Smooth muscle cell (in vitro differentiated cells): ENCODE results near the gene DAB1. TPM values are rescaled to one million over a fixed set of nuclear protein-coding genes. Genes with fewer than 3 reads are reported as not detected.

Experiments
- DNase-seq: peaks from one replicate; lab custom pipeline; 2025; ENCODE audit not compliant: unreplicated experiment; lab: John Stamatoyannopoulos, UW
- H2AFZ ChIP-seq: fragments of 200-600 bp; sonication (generic); 2 replicates; pipeline ENCODE4 v1.6.0; 2016; ENCODE audit warnings: antibody characterized with exemption, low read depth, mild to moderate bottlenecking
- H3F3A ChIP-seq: fragments of 200-600 bp; sonication (generic); 2 replicates; pipeline ENCODE4 v1.6.0; 2017; ENCODE audit warnings: antibody characterized with exemption, low read depth
- H3K27ac ChIP-seq: fragments of 200-600 bp; sonication (generic); 2 replicates; pipeline ENCODE4 v1.5.1; 2016; ENCODE audit warnings: low read depth, mild to moderate bottlenecking
- H3K27me3 ChIP-seq: fragments of 200-600 bp; sonication (generic); 2 replicates; pipeline ENCODE4 v1.6.1; 2016; ENCODE audit warnings: low read depth, mild to moderate bottlenecking
- H3K36me3 ChIP-seq: fragments of 200-600 bp; sonication (generic); 2 replicates; pipeline ENCODE4 v1.5.1; 2016; ENCODE audit warnings: low read depth
- H3K4me1 ChIP-seq: fragments of 200-600 bp; sonication (generic); 2 replicates; pipeline ENCODE4 v1.5.1; 2016; ENCODE audit warnings: low read depth
- H3K4me2 ChIP-seq: fragments of 200-600 bp; sonication (generic); 2 replicates; pipeline ENCODE4 v1.6.0; 2016; ENCODE audit warnings: mild to moderate bottlenecking
- H3K4me3 ChIP-seq: fragments of 200-600 bp; sonication (generic); 2 replicates; pipeline ENCODE4 v1.5.1; 2016; ENCODE audit warnings: mild to moderate bottlenecking
- H3K79me2 ChIP-seq: fragments of 200-600 bp; sonication (generic); 2 replicates; pipeline ENCODE4 v1.6.0; 2016; ENCODE audit warnings: low read depth, mild to moderate bottlenecking
- H3K9ac ChIP-seq: fragments of 200-600 bp; sonication (generic); 2 replicates; pipeline ENCODE4 v1.6.0; 2016; ENCODE audit warnings: low read depth
- H3K9me3 ChIP-seq: fragments of 200-600 bp; sonication (generic); replicated peaks from 2 replicates; pipeline ENCODE4 v1.5.1; 2016; ENCODE audit warnings: low read depth
- H4K20me1 ChIP-seq: fragments of 200-600 bp; sonication (generic); 2 replicates; pipeline ENCODE4 v1.6.0; 2016; ENCODE audit warnings: low read depth
- WGBS: methylation state at CpG from one replicate; pipeline ENCODE4 v1.1.7; 2016; ENCODE audit warnings: low lambda C conversion rate; 5-methylcytosine and 5-hydroxymethylcytosine counted together
- polyA plus RNA-seq: library from polyadenylated mRNA; unstranded; fragments of >200 nt; fragmentation: Nextera tagmentation; extraction: Ambion mirVana; gene quantifications from 2 replicates; pipeline ENCODE4 v1.2.1, GENCODE V29; 2016
- total RNA-seq: library from RNA; depleted of rRNA; stranded (reverse); fragments of >200 nt; gene quantifications from 2 replicates; pipeline ENCODE4 v1.2.3, GENCODE V29; 2014
- TF ChIP-seq, protein P1 (sequence below): fragments of 200-600 bp; sonication (generic); IDR thresholded peaks from 2 replicates; pipeline ENCODE4 v1.5.1; 2017; ENCODE audit warnings: borderline replicate concordance, mild to moderate bottlenecking, antibody characterized with exemption; ENCODE audit not compliant: insufficient read depth, poor library complexity, severe bottlenecking

DAB1 gene
- total and polyA plus RNA-seq, 2 experiments from 2014 or later = 0.22 to 0.30 TPM

- no peak overlapping the region for H3K4me2 ChIP-seq
- no peaks in the 10 kb centered on the region for H4K20me1 ChIP-seq
- no peak for DNase-seq
- no peak overlapping the region for H2AFZ ChIP-seq
- H3K36me3 ChIP-seq = no peaks in the 10 kb centered on the region
- no peaks in the 10 kb centered on the region for H3K4me1 ChIP-seq
- 61% methylated on average over 2 of the region's 2 CpGs for WGBS
- H3K9me3 ChIP-seq = no peaks in the 10 kb centered on the region
- no peak overlapping the region for H3K9ac ChIP-seq
- H3K4me3 ChIP-seq = no peak overlapping the region
- TF ChIP-seq, protein P1, sequence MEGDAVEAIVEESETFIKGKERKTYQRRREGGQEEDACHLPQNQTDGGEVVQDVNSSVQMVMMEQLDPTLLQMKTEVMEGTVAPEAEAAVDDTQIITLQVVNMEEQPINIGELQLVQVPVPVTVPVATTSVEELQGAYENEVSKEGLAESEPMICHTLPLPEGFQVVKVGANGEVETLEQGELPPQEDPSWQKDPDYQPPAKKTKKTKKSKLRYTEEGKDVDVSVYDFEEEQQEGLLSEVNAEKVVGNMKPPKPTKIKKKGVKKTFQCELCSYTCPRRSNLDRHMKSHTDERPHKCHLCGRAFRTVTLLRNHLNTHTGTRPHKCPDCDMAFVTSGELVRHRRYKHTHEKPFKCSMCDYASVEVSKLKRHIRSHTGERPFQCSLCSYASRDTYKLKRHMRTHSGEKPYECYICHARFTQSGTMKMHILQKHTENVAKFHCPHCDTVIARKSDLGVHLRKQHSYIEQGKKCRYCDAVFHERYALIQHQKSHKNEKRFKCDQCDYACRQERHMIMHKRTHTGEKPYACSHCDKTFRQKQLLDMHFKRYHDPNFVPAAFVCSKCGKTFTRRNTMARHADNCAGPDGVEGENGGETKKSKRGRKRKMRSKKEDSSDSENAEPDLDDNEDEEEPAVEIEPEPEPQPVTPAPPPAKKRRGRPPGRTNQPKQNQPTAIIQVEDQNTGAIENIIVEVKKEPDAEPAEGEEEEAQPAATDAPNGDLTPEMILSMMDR = no peak
- no peaks in the 10 kb centered on the region for H3F3A ChIP-seq
- H3K27me3 ChIP-seq = no peaks in the 10 kb centered on the region
- no peak overlapping the region for H3K27ac ChIP-seq
- no peaks in the 10 kb centered on the region for H3K79me2 ChIP-seq
Observed at GRCh38 chr1:57468641-57469523, 45.0 kb upstream of the DAB1 start.

- DNase-seq = no peak
- 97% methylated on average over 1 of the region's 1 CpG for WGBS
- Histone ChIP-seq H4K20me1 (no peaks in the 10 kb centered on the region), H3K79me2 (no peaks in the 10 kb centered on the region), H3K9me3 (no peaks in the 10 kb centered on the region), H3K4me3 (no peak overlapping the region), H3K9ac (no peak overlapping the region), H3K27ac (no peak overlapping the region), H3K4me2 (no peak overlapping the region), H2AFZ (no peak overlapping the region), H3K27me3 (no peaks in the 10 kb centered on the region), H3K36me3 (no peaks in the 10 kb centered on the region), H3F3A (no peaks in the 10 kb centered on the region), H3K4me1 (no peaks in the 10 kb centered on the region)
- TF ChIP-seq, protein P1 = no peak
Observed at GRCh38 chr1:57467830-57468229, 44.0 kb upstream of the DAB1 start.

DNA sequence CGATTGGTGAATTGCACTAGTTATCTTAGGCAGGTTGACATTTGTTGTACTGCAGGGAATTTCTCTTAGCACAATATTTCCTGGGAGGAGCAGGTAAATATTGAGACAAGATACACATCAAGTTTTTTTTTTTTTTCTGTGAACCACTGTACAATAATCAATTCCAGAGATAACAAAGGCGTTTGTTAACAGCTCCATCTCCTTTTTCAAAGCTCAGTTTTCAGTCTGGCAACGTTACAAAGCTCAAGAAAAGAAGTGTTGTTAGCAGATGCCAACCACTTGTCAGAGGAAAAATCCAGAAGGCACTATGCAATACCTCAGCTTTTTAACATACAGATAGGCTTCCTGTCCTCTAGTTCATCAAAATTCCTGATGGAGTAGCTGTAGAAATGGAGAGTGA lies 40.9 kb upstream of the DAB1 start:
- Histone ChIP-seq H3K27ac (no peak overlapping the region), H2AFZ (no peak overlapping the region), H3K9me3 (no peaks in the 10 kb centered on the region), H3K4me1 (no peaks in the 10 kb centered on the region), H3K79me2 (no peaks in the 10 kb centered on the region), H3F3A (no peaks in the 10 kb centered on the region), H4K20me1 (no peaks in the 10 kb centered on the region), H3K4me3 (no peak overlapping the region), H3K27me3 (no peaks in the 10 kb centered on the region), H3K4me2 (no peak overlapping the region), H3K36me3 (no peaks in the 10 kb centered on the region), H3K9ac (no peak overlapping the region)
- TF ChIP-seq, protein P1 = no peak
- DNase-seq = no peak
- WGBS = 56% methylated on average over 3 of the region's 3 CpGs

- H3K4me3 ChIP-seq = no peak overlapping the region
- TF ChIP-seq, protein P1 = no peak
- no peaks in the 10 kb centered on the region for H4K20me1 ChIP-seq
- H3K9me3 ChIP-seq = no peaks in the 10 kb centered on the region
- no peak overlapping the region for H3K9ac ChIP-seq
- no peak overlapping the region for H3K27ac ChIP-seq
- H3F3A ChIP-seq = no peaks in the 10 kb centered on the region
- H3K79me2 ChIP-seq = no peaks in the 10 kb centered on the region
- H3K4me1 ChIP-seq = no peaks in the 10 kb centered on the region
- WGBS = 78% methylated on average over 3 of the region's 3 CpGs
- H3K27me3 ChIP-seq = no peaks in the 10 kb centered on the region
- DNase-seq = no peak
- no peak overlapping the region for H2AFZ ChIP-seq
- H3K4me2 ChIP-seq = no peak overlapping the region
- H3K36me3 ChIP-seq = no peaks in the 10 kb centered on the region
Observed at GRCh38 chr1:57463343-57463742, 39.5 kb upstream of the DAB1 start.
